ENCODE results near the gene FERMT1.
A peak's percentile ranks its signal among the peaks of the same experiment; 100 is the strongest.

The FERMT1 gene

DNA sequence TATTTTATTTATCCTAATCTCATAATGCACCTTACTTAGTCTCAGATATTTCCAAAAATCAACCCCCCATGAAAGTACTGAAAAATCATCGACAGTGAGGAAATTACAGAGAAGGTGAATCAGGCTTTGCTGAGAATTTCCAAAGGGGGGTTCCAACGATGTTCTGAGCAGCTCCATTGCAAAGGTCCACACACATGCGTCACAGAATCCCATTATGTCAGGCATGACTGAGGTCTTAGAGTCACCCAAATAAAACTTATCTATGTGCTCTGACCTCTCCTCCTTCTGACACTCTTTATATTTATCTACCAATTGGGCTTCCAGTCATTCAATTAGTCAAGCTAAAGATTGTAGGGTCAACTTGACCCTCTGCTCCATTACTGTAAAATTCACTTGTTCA, 56.2 kb downstream of the FERMT1 start:
- H3K79me2 ChIP-seq (ENCODE audit: insufficient read depth, low read length), result no peaks in the 10 kb centered on the region
- no peak overlapping the region for H2AFZ ChIP-seq (ENCODE audit: low read depth, low read length)
- ATAC-seq (ENCODE audit: insufficient read depth, low read depth) (no peak), DNase-seq (no peak)
- no peak overlapping the region for H3K4me3 ChIP-seq (ENCODE audit: low read depth in 1 of 2, low read length in 2 of 2)
- no peak overlapping the region for H3K27ac ChIP-seq (ENCODE audit: low read length)
- H3K4me1 ChIP-seq (ENCODE audit: insufficient read depth, low read length), result peaks cover 2% of the 10 kb centered on the region; the same call in 1 of the 2 replicates
- no peaks in the 10 kb centered on the region for H3K27me3 ChIP-seq (ENCODE audit: insufficient read depth, low read length, poor library complexity)
- H3K4me2 ChIP-seq (ENCODE audit: insufficient read depth, low read length), result no peak overlapping the region
- H3K9me3 ChIP-seq (ENCODE audit: insufficient read depth, low read length, severe bottlenecking), result no peaks in the 10 kb centered on the region
- H3K36me3 ChIP-seq (ENCODE audit: insufficient read depth, low read length), result no peaks in the 10 kb centered on the region
- H3K9ac ChIP-seq (ENCODE audit: low read depth, low read length), result no peak overlapping the region
- TF ChIP-seq, protein P1, sequence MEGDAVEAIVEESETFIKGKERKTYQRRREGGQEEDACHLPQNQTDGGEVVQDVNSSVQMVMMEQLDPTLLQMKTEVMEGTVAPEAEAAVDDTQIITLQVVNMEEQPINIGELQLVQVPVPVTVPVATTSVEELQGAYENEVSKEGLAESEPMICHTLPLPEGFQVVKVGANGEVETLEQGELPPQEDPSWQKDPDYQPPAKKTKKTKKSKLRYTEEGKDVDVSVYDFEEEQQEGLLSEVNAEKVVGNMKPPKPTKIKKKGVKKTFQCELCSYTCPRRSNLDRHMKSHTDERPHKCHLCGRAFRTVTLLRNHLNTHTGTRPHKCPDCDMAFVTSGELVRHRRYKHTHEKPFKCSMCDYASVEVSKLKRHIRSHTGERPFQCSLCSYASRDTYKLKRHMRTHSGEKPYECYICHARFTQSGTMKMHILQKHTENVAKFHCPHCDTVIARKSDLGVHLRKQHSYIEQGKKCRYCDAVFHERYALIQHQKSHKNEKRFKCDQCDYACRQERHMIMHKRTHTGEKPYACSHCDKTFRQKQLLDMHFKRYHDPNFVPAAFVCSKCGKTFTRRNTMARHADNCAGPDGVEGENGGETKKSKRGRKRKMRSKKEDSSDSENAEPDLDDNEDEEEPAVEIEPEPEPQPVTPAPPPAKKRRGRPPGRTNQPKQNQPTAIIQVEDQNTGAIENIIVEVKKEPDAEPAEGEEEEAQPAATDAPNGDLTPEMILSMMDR (IDR thresholded peaks at IDR 0.05; ENCODE audit: borderline replicate concordance, extremely low read depth, low read length, poor library complexity, severe bottlenecking), result no peak
- TF ChIP-seq EZH2 (IDR thresholded peaks at IDR 0.05; ENCODE audit: borderline replicate concordance, low read depth, low read length, severe bottlenecking), result no peak
- H4K20me1 ChIP-seq (ENCODE audit: insufficient read depth, low read length), result no peaks in the 10 kb centered on the region

DNA sequence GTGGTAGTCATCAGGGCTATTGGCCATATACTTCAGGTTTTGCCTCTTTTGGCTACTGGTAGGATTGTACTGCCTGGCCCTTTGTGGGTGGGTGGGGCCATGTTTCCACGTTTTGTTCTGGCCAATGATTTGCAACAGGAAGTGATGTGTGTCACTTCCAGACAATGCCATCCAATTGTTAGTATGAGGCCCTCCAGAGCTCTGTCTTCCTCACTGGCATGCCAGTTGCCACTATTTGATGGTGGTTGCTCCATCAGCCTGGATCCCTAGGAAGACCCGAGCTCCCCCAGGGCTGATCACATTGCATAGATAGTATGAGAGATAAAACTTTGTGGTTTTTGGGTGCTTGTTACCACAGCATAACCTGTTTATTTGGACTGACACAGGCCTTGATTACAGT, 61.3 kb downstream of the FERMT1 start:
- ATAC-seq (ENCODE audit: insufficient read depth, low read depth), result peak; percentile 52
- no peak overlapping the region for H3K4me2 ChIP-seq (ENCODE audit: insufficient read depth, low read length)
- H3K79me2 ChIP-seq (ENCODE audit: insufficient read depth, low read length), result no peaks in the 10 kb centered on the region
- H3K27me3 ChIP-seq (ENCODE audit: insufficient read depth, low read length, poor library complexity), result no peaks in the 10 kb centered on the region
- no peak for DNase-seq
- no peak overlapping the region for H3K27ac ChIP-seq (ENCODE audit: low read length)
- no peaks in the 10 kb centered on the region for H3K9me3 ChIP-seq (ENCODE audit: insufficient read depth, low read length, severe bottlenecking)
- peaks cover 3% of the 10 kb centered on the region; the same call in 1 of the 2 replicates for H3K4me1 ChIP-seq (ENCODE audit: insufficient read depth, low read length)
- TF ChIP-seq, protein P1 (IDR thresholded peaks at IDR 0.05; ENCODE audit: borderline replicate concordance, extremely low read depth, low read length, poor library complexity, severe bottlenecking), result no peak
- no peak for TF ChIP-seq EZH2 (IDR thresholded peaks at IDR 0.05; ENCODE audit: borderline replicate concordance, low read depth, low read length, severe bottlenecking)
- no peaks in the 10 kb centered on the region for H3K36me3 ChIP-seq (ENCODE audit: insufficient read depth, low read length)
- H3K4me3 ChIP-seq (ENCODE audit: low read depth in 1 of 2, low read length in 2 of 2), result no peak overlapping the region
- peak overlapping the region; percentile 30; the same call in 1 of the 2 replicates for H2AFZ ChIP-seq (ENCODE audit: low read depth, low read length)
- no peaks in the 10 kb centered on the region for H4K20me1 ChIP-seq (ENCODE audit: insufficient read depth, low read length)
- no peak overlapping the region for H3K9ac ChIP-seq (ENCODE audit: low read depth, low read length)

DNA sequence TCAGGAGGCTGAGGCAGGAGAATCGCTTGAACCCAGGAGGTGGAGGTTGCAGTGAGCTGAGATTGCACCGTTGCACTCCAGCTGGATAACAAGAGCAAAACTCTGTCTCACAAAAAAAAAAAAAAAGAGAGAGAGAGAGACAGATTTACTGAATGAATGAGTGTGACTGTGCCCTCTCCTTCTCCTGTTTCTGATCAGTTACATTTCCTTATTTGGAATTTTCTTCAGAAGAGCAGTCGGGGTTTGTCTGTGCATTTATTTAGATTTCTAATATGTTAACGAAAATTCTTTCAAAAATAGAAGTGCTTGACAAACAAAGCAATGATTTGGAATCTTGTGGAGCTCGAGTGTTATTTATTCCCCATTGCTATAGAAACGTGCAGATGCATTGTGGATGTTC, 62.6 kb downstream of the FERMT1 start:
- H4K20me1 ChIP-seq (ENCODE audit: insufficient read depth, low read length), result no peaks in the 10 kb centered on the region
- DNase-seq (no peak), ATAC-seq (ENCODE audit: insufficient read depth, low read depth) (no peak)
- H3K9ac ChIP-seq (ENCODE audit: low read depth, low read length), result no peak overlapping the region
- H3K4me2 ChIP-seq (ENCODE audit: insufficient read depth, low read length), result no peak overlapping the region
- H3K36me3 ChIP-seq (ENCODE audit: insufficient read depth, low read length), result no peaks in the 10 kb centered on the region
- H3K9me3 ChIP-seq (ENCODE audit: insufficient read depth, low read length, severe bottlenecking), result no peaks in the 10 kb centered on the region
- TF ChIP-seq, protein P1 (IDR thresholded peaks at IDR 0.05; ENCODE audit: borderline replicate concordance, extremely low read depth, low read length, poor library complexity, severe bottlenecking), result no peak
- TF ChIP-seq EZH2 (IDR thresholded peaks at IDR 0.05; ENCODE audit: borderline replicate concordance, low read depth, low read length, severe bottlenecking), result no peak
- no peaks in the 10 kb centered on the region for H3K79me2 ChIP-seq (ENCODE audit: insufficient read depth, low read length)
- peaks cover 3% of the 10 kb centered on the region; the same call in 1 of the 2 replicates for H3K4me1 ChIP-seq (ENCODE audit: insufficient read depth, low read length)
- H3K27me3 ChIP-seq (ENCODE audit: insufficient read depth, low read length, poor library complexity), result no peaks in the 10 kb centered on the region
- H3K4me3 ChIP-seq (ENCODE audit: low read depth in 1 of 2, low read length in 2 of 2), result no peak overlapping the region
- no peak overlapping the region for H3K27ac ChIP-seq (ENCODE audit: low read length)
- no peak overlapping the region for H2AFZ ChIP-seq (ENCODE audit: low read depth, low read length)
